Panc1 (cell line): ENCODE results near the gene DRAXIN. TPM values are rescaled to one million over a fixed set of nuclear protein-coding genes. Genes with fewer than 3 reads are reported as not detected.

Experiments used
- ATAC-seq: fragments of 200-7000 bp; cut with Tn5 transposase; 2 replicates; pipeline ENCODE4 v1.9.1; 2020; ENCODE audit warnings: mild to moderate bottlenecking, moderate library complexity
- BruUV-seq: library from RNA; stranded (reverse); fragments of 400-500 nt; replicated peaks from 2 replicates; lab custom pipeline; 2021; lab: Mats Ljungman, UMichigan
- CTCF ChIA-PET: fragments of 300-600 bp; sonication (Branson Sonifier 250); formaldehyde crosslinking; loops from one replicate; lab custom pipeline; 2022; ENCODE audit warnings: antibody characterized with exemption; lab: Charles Lee
- POLR2A ChIA-PET: fragments of 300-600 bp; sonication (Branson Sonifier 250); formaldehyde crosslinking; loops from one replicate; lab custom pipeline; 2022; ENCODE audit warnings: antibody characterized with exemption; lab: Charles Lee
- DNase-seq: peaks from one replicate; pipeline ENCODE4 v3.0.0-alpha.2; 2010; ENCODE audit warnings: low read depth, low spot score
- H3K27ac ChIP-seq: 2 replicates; pipeline ENCODE4 v1.5.1; 2011; ENCODE audit warnings: mild to moderate bottlenecking, low read length, inconsistent platforms
- H3K27me3 ChIP-seq: fragments of 200-500 bp; sonication (Bioruptor generic); 2 replicates; pipeline ENCODE4 v1.6.0; 2014; ENCODE audit warnings: low read length, inconsistent platforms; ENCODE audit not compliant: control insufficient read depth, insufficient read depth
- H3K36me3 ChIP-seq: fragments of 200-500 bp; sonication (Bioruptor generic); 2 replicates; pipeline ENCODE4 v1.5.1; 2014; ENCODE audit warnings: inconsistent platforms, mild to moderate bottlenecking, low read length, moderate library complexity; ENCODE audit not compliant: control insufficient read depth, insufficient read depth
- H3K4me1 ChIP-seq: 2 replicates; pipeline ENCODE4 v1.5.1; 2011; ENCODE audit warnings: inconsistent platforms, mild to moderate bottlenecking, low read length, moderate library complexity; ENCODE audit not compliant: control insufficient read depth, insufficient read depth
- H3K4me3 ChIP-seq, 2 experiments: 2 replicates each; pipeline ENCODE4 v1.5.1; 2011 to 2012; ENCODE audit warnings: low read depth in 2 of 2, low read length in 2 of 2, mild to moderate bottlenecking in 2 of 2, inconsistent platforms in 1 of 2, moderate library complexity in 1 of 2
- H3K9me3 ChIP-seq: fragments of 200-500 bp; sonication (Bioruptor generic); 2 replicates; pipeline ENCODE4 v1.5.1; 2014; ENCODE audit warnings: low read depth, mild to moderate bottlenecking, inconsistent platforms, low read length, moderate library complexity; ENCODE audit not compliant: control insufficient read depth, insufficient read depth
- CTCF ChIP-seq: fragments of 450-650 bp; IDR thresholded peaks from 2 replicates; pipeline ENCODE4 v1.5.1; 2017; ENCODE audit warnings: mild to moderate bottlenecking
- POLR2AphosphoS5 ChIP-seq: IDR thresholded peaks from 2 replicates; pipeline ENCODE4 v1.6.1; 2012; ENCODE audit warnings: mild to moderate bottlenecking, low read depth, low read length, moderate library complexity
- SIN3A ChIP-seq: IDR thresholded peaks from 2 replicates; pipeline ENCODE4 v1.6.1; 2012; ENCODE audit warnings: low read depth, mild to moderate bottlenecking, low read length, moderate library complexity, borderline replicate concordance; ENCODE audit not compliant: insufficient read depth
- TCF7L2 ChIP-seq: IDR thresholded peaks from 2 replicates; pipeline ENCODE4 v1.6.1; 2011; ENCODE audit warnings: mild to moderate bottlenecking, low read depth, low read length, inconsistent platforms
- in situ Hi-C: cut with HindIII; loops from 2 replicates; pipeline ENCODE4 v1.10.0; 2016; ENCODE audit warnings: low sequenced_read_pairs, low pct_unique_long_range_greater_than_20kb
- intact Hi-C: fragments of 100-400 bp; cut with micrococcal nuclease; formaldehyde crosslinking; loops from one replicate; pipeline ENCODE4 v1.10.0; 2022; ENCODE audit not compliant: unreplicated experiment
- total RNA-seq: library from RNA; stranded (reverse); gene quantifications from one replicate; pipeline ENCODE4 v1.2.1, GENCODE V29; 2021; ENCODE audit not compliant: unreplicated experiment
- TF ChIP-seq, protein P1 (sequence below), 2 experiments: IDR thresholded peaks; 2 replicates each; pipeline ENCODE4 v1.6.1; 2011 to 2012; ENCODE audit warnings: low read depth in 2 of 2, control low read depth in 1 of 2, low read length in 1 of 2, mild to moderate bottlenecking in 1 of 2, moderate library complexity in 1 of 2; ENCODE audit not compliant: insufficient read depth in 1 of 2

Gene DRAXIN
- total RNA-seq, 1 experiment from 2014 or later = 0.13 TPM

- Histone ChIP-seq H3K4me1 (peaks cover 14% of the 10 kb centered on the region), H3K36me3 (no peaks in the 10 kb centered on the region; the same call in 1 of the 2 replicates), H3K27me3 (no peaks in the 10 kb centered on the region), H3K4me3 (peak overlapping the region; percentile 84 to 89), H3K27ac (peak overlapping the region; percentile 87), H3K9me3 (no peaks in the 10 kb centered on the region)
- BruUV-seq = no TSS peak
- DNase-seq = no peak
- CTCF ChIA-PET = interaction anchor here (0.6 kb wide), 1 partner anchor 30 kb away, joined by 3 read pairs; no protein-coding TSS in a partner anchor
- intact Hi-C loops = no loop called here
- POLR2A ChIA-PET = no interaction called here
- no peak; the same call in 1 of the 2 replicates for ATAC-seq
- in situ Hi-C loops = no loop called here
- TF ChIP-seq, protein P1, sequence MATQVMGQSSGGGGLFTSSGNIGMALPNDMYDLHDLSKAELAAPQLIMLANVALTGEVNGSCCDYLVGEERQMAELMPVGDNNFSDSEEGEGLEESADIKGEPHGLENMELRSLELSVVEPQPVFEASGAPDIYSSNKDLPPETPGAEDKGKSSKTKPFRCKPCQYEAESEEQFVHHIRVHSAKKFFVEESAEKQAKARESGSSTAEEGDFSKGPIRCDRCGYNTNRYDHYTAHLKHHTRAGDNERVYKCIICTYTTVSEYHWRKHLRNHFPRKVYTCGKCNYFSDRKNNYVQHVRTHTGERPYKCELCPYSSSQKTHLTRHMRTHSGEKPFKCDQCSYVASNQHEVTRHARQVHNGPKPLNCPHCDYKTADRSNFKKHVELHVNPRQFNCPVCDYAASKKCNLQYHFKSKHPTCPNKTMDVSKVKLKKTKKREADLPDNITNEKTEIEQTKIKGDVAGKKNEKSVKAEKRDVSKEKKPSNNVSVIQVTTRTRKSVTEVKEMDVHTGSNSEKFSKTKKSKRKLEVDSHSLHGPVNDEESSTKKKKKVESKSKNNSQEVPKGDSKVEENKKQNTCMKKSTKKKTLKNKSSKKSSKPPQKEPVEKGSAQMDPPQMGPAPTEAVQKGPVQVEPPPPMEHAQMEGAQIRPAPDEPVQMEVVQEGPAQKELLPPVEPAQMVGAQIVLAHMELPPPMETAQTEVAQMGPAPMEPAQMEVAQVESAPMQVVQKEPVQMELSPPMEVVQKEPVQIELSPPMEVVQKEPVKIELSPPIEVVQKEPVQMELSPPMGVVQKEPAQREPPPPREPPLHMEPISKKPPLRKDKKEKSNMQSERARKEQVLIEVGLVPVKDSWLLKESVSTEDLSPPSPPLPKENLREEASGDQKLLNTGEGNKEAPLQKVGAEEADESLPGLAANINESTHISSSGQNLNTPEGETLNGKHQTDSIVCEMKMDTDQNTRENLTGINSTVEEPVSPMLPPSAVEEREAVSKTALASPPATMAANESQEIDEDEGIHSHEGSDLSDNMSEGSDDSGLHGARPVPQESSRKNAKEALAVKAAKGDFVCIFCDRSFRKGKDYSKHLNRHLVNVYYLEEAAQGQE (IDR thresholded peaks at IDR 0.05; ENCODE audit: insufficient read depth in 1 of 2, low read depth in 2 of 2, low read length in 1 of 2) = no peak
Observed at GRCh38 chr1:11735531-11735853, 44.0 kb downstream of the DRAXIN start.

- CTCF ChIA-PET = interaction anchor here (0.6 kb wide), 1 partner anchor 30 kb away, joined by 3 read pairs; no protein-coding TSS in a partner anchor
- ATAC-seq (peak; percentile 91), DNase-seq (no peak)
- peak within 1 kb of the TSS; percentile 84 to 89 for H3K4me3 ChIP-seq
- H3K27me3 ChIP-seq = no peaks in the 10 kb centered on the region
- TF ChIP-seq POLR2AphosphoS5 (peak; percentile 55; the same call in 1 of the 2 replicates), TCF7L2 (no peak), SIN3A (peak; percentile 92; the same call in 1 of the 2 replicates), CTCF (no peak)
- TF ChIP-seq, protein P1 (IDR thresholded peaks at IDR 0.05; ENCODE audit: insufficient read depth in 1 of 2, low read depth in 2 of 2, low read length in 1 of 2) = peak in 1 of 2 experiments; percentile 36; a peak in 2 of 4 replicates
- no peaks in the 10 kb centered on the region; the same call in 1 of the 2 replicates for H3K36me3 ChIP-seq
- TSS peak; percentile 85 for BruUV-seq
- POLR2A ChIA-PET = interaction anchor here (0.6 kb wide), 1 partner anchor 69 kb away, joined by 4 read pairs; no protein-coding TSS in a partner anchor
- H3K27ac ChIP-seq = peak within 1 kb of the TSS; percentile 87
- H3K4me1 ChIP-seq = peaks cover 12% of the 10 kb centered on the region
- in situ Hi-C loops (no loop called here), intact Hi-C loops (no loop called here)
- no peaks in the 10 kb centered on the region for H3K9me3 ChIP-seq
Observed at GRCh38 chr1:11735854-11736745, 44.6 kb downstream of the DRAXIN start, which contains the start of gene AGTRAP. TSS of gene AGTRAP (plus strand) at chr1:11736136. CDS start at chr1:11736209, 73 bp downstream.
